KBM-7 (cell line): ENCODE measurements around the gene CNIH1.
A peak's percentile ranks its signal among the peaks of the same experiment; 100 is the strongest.

ENCODE experiments used
- DNase-seq: peaks from one replicate; pipeline ENCODE4 v3.0.0-alpha.2; 2015
- in situ Hi-C: fragments of 300-500 bp; cut with MboI; formaldehyde crosslinking; loops from 2 replicates; pipeline ENCODE4 v1.14.3; 2020; ENCODE audit warnings: low sequenced_read_pairs, low pct_unique_long_range_greater_than_20kb, mixed read lengths

Gene CNIH1

GRCh38 chr14:54440873-54441868 is at the start of gene CNIH1:
CNIH1 (minus strand) TSS chr14:54441374; CDS start chr14:54441327, 47 bp downstream.
- in situ Hi-C loops: no loop called here

GRCh38 chr14:54490445-54491175 is 49.4 kb upstream of the CNIH1 start:
- in situ Hi-C loops: no loop called here
- peak; percentile 47 for DNase-seq

More at GRCh38 chr14:54440873-54441868, at the start of gene CNIH1:
- DNase-seq: peak; percentile 93

- no peak for DNase-seq
- in situ Hi-C loops: no loop called here
Observed at GRCh38 chr14:54489731-54490444, 48.7 kb upstream of the CNIH1 start.

GRCh38 chr14:54489318-54489683 is 48.1 kb upstream of the CNIH1 start:
- in situ Hi-C loops: no loop called here
- no peak for DNase-seq

GRCh38 chr14:54488646-54489317 is 47.6 kb upstream of the CNIH1 start, which contains the start of gene GMFB:
GMFB (minus strand) TSS chr14:54488980; CDS start chr14:54488927, 53 bp downstream.
- DNase-seq: peak; percentile 94
- in situ Hi-C loops: no loop called here

- in situ Hi-C loops: no loop called here
- no peak for DNase-seq
Observed at GRCh38 chr14:54488318-54488645, 47.1 kb upstream of the CNIH1 start.

- peak; percentile 19 for DNase-seq
- in situ Hi-C loops: no loop called here
Observed at GRCh38 chr14:54487771-54488170, 46.6 kb upstream of the CNIH1 start.

- in situ Hi-C loops: no loop called here
- DNase-seq: no peak
Observed at GRCh38 chr14:54486685-54487084, 45.5 kb upstream of the CNIH1 start.

GRCh38 chr14:54483846-54484245 is 42.7 kb upstream of the CNIH1 start:
- in situ Hi-C loops: no loop called here
- DNase-seq: no peak

- DNase-seq: no peak
Observed at GRCh38 chr14:54483073-54483745, 42.0 kb upstream of the CNIH1 start.

GRCh38 chr14:54481695-54482094 is 40.5 kb upstream of the CNIH1 start:
- no peak for DNase-seq
- in situ Hi-C loops: no loop called here

More at GRCh38 chr14:54483073-54483745, 42.0 kb upstream of the CNIH1 start:
- in situ Hi-C loops: no loop called here

GRCh38 chr14:54480830-54481562 is 39.8 kb upstream of the CNIH1 start:
- in situ Hi-C loops: no loop called here
- no peak for DNase-seq

GRCh38 chr14:54478636-54479215 is 37.6 kb upstream of the CNIH1 start:
- in situ Hi-C loops: no loop called here
- DNase-seq: no peak

GRCh38 chr14:54475911-54476310 is 34.7 kb upstream of the CNIH1 start:
- in situ Hi-C loops: no loop called here

GRCh38 chr14:54475187-54475899 is 34.2 kb upstream of the CNIH1 start:
- DNase-seq: no peak
- in situ Hi-C loops: no loop called here

More at GRCh38 chr14:54475911-54476310, 34.7 kb upstream of the CNIH1 start:
- no peak for DNase-seq

GRCh38 chr14:54474232-54474793 is 33.1 kb upstream of the CNIH1 start:
- in situ Hi-C loops: no loop called here

GRCh38 chr14:54472315-54472714 is 31.1 kb upstream of the CNIH1 start:
- DNase-seq: no peak
- in situ Hi-C loops: no loop called here

More at GRCh38 chr14:54474232-54474793, 33.1 kb upstream of the CNIH1 start:
- DNase-seq: no peak
